ENCODE data around the gene RPL28.
A peak's percentile ranks its signal among the peaks of the same experiment; 100 is the strongest.
"Not testable (repeated sequence)": the region's sequence is repeated elsewhere in the genome, so short reads cannot be mapped to it uniquely, and the experiment has no call there.

The RPL28 gene

DNA sequence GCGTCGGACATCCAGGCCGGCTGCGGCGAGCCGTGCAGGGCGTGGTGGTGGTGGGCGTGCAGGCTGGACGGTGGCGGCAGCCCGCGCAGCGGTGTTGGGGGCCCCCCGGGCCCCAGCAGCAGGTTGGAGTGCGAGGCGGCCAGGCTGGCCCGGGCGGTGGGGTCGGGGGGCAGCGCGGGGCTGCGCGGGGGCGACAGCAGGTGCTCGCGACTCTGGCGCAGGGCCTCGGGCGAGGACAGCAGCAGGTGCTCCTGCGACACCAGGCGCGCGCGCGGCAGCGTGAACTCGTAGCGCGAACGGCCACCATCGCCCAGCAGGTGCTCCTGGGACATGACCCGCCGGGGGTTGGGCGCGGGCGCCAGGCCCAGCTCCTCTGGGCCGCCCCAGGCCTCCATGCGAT lies 47.6 kb downstream of the RPL28 start:
- no peak for DNase-seq

DNA sequence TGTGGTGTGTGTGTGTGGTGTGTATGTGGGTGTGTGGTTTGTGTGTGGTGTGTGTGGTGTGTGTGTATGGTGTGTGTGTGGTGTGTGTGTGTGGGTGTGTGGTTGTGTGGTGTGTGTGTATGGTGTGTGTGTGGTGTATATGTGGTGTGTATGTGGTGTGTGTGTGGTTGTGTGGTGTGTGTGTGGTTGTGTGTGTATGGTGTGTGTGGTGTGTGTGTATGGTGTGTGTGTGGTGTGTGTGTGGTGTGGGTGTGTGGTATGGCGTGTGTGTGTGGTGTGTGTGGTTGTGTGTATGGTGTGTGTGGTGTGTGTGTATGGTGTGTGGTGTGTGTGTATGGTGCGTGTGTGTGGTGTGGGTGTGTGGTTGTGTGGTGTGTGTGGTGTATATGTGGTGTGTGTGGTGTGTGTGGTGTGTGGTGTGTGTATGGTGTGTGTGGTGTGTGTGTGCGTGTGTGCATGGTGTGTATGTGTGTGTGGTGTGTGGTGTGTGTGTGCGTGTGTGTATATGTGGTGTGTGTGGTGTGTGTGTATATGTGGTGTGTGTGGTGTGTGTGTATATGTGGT lies 48.7 kb downstream of the RPL28 start:
- DNase-seq = no peak

DNA sequence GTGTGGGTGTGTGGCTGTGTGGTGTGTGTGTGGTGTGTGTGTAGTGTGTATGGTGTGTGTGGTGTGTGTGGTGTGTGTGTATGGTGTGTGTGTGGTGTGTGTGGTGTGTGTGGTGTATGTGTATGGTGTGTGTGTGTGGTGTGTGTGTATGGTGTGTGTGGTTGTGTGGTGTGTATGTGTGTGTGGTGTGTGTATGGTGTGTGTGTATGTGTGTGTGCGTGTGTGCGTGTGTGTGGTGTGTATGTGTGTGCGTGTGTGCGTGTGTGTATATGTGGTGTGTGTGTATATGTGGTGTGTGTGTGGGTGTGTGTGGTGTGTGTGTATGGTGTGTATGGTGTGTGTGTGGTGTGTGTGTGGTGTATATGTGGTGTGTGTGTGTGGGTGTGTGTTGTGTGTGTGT lies 49.3 kb downstream of the RPL28 start:
- DNase-seq = no peak

DNA sequence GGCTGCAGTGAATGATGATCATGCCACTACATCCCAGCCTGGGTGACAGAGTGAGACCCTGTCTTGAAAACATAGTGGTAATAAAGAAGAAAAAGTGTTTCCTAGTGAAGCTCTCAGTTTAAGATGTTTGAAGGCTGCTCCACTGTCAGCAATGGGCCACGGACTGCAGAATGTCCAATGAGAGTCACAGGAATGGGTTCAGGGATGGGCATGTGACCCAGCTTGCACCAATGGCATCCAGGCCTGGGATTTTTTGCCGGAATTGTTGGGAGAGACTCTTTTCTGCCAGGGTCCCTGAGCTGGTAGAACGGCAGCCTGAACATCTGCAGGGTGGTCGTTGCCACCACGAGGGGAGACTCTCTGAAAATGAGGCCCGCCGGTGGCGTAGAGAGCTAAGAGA lies 51.1 kb downstream of the RPL28 start:
- no peak for DNase-seq

DNA sequence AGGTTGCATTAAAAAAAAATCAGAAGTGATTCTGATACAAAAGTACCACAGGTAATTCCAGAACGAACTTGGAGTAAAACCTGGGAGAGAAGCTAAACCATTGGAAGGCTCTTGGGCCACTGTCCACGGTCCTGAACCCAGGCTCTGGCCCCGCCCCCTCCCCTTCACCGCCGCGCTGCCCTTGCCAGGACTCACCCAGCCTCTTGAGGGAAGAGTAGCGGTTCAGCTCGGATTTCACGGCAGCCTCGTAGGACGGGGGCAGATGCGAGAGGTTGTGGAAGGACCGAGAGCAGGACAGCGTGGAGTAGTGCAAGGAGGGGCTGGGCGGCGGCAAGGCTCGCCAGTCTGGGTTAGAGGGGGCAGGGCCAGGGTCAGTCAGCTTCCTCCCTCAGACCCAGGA lies 51.7 kb downstream of the RPL28 start:
- DNase-seq = peak; percentile 27 to 45

DNA sequence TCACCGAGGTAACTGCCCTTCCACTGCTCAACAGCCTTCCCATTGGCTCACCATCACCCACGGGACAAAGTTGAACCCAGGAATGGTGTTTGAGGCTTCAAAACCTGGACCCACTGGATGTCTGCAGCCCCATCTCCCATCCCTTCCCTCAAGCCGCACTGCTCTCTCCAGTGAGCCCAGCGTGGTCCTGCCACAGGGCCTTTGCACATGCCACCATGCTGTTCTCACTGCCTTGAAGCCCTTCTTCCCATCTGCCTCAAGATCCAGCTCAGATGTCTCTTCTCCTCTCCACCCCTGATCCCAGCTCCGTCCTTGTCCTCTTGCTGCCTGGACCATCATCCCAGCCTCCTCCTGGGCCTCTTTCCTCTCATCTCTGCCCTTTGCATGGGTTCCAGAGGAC lies 53.3 kb downstream of the RPL28 start:
- DNase-seq = no peak

DNA sequence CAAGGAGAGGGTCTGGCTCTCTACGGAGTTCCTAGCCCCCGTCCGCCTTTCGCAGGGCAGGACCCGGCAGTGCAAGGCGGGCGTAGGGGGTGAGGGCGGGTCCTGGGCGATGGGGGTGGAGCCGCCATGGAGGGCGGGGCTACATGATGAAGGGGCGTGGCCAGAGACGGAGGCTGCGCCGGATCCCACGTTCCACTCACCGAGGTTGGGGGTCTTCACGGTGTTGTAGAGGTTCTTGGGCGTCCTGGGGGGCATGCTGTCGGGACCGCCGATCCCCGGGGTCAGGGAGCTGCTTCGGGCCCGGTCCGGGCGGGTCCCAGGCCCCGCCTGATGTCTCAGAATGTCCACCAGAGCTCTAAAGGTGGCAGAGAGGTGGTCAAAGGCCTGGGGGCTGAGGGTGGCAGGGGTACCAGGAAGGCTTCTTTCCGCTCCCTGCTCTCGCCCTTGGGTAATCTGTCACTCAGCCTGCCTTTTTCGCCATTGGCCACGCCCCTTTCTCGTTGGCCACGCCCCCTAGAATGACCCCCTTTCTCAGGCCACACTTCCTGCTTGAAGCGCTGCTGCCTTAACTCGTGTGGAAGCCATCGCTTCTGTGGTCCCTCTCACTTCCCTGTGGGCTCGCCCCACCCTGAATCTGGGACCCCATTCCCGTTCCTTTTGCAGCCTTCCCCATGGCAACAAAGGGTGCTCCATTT lies 54.8 kb downstream of the RPL28 start:
- peak in 1 of 2 experiments; percentile 34 for DNase-seq

DNA sequence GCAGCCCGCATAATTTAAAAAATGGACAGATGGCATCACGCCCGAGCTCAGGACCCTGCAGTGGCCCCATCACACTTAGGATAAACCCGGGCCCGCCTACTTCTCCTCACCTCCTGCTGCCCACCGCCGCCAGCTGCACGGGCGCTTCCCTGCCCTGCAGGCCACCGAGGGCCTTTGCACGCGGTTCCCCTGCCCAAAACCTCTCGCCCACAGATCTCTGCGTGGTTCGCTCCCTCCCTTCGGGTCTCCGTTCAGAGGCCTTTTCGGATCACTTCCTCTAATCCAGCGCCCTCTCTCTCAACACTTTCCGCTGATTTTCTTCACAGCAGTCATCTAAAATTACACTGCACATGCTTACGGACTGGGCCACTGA lies 55.6 kb downstream of the RPL28 start:
- DNase-seq = no peak

DNA sequence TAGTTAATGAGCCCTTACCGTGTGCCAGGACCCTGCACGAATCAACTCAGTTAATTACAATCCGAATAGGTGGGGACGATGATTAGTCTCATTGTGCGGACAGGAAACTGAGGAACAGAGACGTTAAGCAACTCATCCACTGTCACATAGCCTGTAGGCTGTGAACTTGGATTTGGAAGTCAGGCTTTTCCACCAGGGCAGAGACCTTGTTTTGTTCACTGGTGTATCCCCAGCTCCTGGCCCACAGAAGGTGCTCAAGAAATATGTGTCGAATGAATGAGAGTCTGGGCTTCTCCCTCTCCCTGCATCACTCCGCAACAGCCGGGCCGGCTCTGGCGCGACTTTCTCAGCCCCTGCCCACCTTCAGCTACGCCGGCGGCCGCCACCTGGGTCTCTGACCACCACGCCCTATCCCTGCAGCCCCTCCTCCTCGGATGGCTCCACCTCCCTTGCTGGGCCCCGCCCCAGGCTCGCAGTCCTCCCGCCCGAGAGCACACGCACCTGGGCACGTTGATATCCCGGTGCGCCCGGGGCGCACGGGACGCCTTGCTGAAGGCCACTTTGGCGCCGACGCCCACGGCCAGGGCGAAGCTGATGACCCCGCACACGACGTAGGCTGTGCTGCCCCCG lies 56.1 kb downstream of the RPL28 start:
- DNase-seq = peak; percentile 31 to 44

DNA sequence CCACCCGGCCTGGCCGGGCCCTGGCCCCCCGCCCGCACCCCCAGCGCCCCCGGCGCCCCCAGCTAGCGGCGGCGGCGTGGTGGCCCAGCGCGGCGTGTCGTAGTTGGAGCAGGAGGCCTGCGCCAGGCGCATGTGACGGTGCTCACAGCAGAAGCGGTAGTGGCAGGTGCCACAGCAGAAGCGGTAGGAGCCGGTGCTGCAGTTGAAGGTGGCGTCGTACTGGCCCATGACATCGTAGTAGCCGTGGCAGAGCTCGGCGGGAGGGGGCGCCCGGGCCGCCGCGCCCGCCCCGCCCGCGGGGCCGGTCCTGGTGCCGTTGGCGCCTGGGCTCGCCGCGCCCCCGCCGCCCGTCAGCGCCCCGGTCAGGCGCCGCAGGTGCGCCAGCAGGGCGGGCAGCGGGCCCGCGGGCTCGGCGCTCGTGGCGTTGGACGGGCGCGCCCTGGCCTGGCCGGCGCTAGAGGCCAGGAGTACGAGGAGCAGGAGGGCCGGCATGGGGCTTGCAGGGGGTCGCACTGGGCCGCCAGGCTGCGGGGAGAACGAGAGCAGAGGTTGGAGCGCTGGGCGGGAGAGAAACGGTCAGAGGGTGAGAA lies 56.7 kb downstream of the RPL28 start:
- DNase-seq = no peak

DNA sequence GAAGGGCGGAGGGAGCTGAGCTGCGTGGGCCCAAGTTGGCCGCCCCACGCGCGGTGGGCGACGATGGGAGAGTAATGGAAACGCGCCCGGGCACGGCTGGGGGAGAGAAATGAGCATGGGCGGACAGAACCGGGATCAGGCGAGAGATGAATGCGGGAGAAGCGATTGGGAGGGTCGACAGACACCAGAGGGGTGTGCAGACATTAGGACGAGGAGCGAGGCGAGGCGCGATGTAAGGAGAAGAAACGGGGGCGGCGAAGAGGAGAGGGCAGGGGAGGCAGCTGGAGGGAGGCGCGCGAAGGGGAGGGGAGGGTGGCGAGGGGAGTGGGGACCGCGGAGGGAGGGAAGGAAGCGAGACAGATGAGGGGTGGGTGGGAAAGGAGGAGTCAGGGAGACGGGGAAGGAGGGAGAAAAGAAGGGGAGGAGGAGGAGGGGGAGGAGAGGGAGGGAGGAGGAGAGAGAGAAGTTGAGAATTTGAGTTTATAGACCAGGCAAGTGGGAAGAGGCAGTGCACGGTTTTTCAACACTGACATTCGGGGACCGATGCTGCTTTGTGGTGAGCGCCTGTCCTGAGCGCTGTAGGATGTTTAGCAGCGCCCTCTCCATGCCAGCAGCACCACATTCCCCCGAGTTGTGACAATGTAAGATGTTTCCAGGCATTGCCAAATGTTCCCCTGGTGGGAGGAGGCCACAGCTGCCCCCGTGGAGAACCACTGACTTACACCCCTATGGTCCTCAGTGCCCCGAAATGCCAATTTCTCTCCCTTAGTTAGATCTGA lies 57.5 kb downstream of the RPL28 start, which contains the start of gene SHISA7:
TSS of gene SHISA7 (minus strand) at position 256 of the 779 bp plus-strand sequence. CDS start 437 bp downstream, outside the sequence.
- DNase-seq = no peak

DNA sequence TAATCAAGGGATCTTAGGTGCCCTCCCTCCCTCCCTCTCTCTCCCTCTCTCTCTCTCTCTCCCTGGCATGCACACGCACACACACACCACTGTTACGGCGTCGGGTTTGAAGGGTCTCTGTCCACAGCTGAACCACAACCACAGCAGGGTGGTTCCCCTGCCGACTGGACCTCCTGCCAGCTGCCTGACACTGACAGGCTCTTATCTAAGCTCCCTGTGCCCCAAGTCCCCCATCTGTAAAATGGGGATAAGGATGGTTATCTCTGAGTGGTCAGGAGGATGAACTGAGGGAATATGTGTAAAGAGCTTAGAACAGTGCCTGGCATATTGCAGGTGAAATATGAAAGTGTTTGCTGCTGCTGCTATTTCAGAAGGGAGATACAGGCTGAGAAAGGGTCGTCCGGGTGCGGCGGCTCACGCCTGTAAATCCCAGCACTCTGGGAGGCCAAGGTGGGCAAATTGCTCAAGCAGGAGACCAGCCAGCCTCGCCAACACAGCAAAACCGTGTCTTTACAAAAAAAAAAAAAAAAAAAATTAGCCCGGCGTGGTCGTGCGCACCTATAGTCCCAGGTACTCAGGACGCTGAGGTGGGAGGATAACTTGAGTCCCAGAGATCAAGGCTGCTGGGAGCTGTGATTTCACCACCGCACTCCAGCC lies 58.2 kb downstream of the RPL28 start:
- DNase-seq = no peak

DNA sequence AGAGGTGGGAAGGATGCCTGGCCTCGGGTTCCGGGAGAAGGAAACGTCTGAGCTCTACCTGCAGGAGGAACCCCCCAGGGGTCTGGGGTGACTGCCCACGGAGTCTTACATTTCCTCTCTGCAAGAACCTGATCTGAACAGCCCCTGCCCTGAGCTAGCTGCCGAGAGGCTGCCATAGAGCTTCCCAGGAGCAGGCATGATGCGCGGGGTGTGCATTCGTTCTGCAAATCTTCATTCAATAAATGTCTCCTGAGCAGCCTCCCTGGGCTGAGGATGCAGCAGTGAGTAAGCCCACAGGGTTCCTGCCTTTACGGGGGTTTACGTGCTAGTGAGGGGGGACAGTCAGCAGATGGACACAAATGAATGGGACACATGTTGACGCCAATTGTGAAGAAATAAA lies 58.9 kb downstream of the RPL28 start:
- no peak for DNase-seq

DNA sequence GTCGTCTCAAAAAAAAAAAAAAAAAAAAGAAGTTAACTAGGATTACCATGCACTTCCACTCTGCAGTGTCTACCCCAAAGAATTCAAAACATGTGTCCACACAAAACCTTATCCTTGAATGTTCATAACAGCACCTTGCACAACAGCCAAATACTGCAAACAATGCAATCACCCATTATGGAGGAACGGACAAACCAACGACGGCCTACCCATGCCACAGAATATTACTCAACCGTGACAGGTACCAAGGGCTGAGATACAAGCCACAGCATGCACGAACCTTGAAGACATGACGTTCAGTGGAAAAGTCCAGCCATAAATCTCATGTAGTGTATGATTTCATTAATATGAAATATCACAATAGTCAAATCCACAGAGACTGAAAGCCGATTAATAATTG lies 60.3 kb downstream of the RPL28 start:
- no peak for DNase-seq

DNA sequence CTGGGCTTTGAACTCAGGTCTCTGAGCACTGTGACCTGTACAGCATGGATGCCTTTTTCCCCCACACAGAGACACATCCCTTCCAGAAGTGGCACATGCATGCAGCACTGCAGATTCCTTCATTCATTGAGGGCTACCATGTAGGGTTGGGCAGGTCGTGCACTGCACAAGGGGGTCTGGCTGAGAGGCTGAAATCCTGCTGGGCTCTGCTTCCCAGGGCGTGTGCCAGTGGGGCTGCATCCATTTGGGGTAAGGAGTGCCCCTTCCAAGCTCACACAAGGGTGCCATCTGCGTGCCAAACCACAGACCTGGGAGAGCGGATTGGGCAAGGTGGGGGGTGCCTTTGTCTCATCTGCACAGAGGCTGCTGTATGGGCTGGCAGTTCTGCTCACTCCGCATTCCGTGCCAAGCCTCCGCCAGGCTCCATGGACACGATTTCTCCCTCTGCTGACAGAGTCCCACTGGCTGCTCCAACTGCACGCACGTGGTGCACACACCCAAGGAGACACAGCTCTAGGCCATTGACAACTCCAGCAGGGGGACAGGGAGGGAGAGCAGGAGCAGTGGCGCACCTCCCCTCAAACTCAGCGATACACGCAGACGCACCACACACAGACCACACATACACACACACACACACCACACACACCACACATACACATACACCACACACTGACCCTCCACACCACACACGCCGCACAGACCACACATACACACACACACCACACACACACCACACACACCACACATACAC lies 61.9 kb downstream of the RPL28 start:
- no peak for DNase-seq

DNA sequence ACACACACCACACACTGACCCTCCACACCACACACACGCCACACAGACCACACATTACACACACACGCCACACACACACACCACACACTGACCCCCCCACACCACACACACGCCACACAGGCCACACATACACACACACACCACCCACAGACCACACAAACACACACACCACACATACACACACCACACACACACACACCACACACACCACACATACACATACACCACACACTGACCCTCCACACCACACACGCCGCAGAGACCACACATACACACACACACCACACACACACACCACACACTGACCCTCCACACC lies 62.4 kb downstream of the RPL28 start:
- not testable (repeated sequence) for DNase-seq

DNA sequence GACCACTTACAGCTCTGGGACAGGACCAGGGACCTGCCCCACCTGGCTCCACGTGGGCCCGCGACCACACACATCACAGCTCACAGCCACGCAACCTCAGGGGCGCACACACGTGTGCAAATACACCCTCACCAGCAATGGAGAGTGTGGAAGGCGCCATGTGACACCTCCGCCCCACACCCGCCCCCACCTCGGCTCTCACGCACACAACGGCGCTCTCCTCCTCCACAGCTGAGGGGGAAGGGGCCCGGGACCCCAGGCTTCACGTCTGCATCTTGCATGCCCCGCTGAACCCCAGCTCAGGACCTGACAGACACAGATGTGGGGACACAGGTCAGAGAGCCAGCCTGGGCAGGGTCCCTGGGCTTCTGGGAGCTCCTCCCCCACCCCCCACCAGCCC lies 63.7 kb downstream of the RPL28 start:
- no peak for DNase-seq

DNA sequence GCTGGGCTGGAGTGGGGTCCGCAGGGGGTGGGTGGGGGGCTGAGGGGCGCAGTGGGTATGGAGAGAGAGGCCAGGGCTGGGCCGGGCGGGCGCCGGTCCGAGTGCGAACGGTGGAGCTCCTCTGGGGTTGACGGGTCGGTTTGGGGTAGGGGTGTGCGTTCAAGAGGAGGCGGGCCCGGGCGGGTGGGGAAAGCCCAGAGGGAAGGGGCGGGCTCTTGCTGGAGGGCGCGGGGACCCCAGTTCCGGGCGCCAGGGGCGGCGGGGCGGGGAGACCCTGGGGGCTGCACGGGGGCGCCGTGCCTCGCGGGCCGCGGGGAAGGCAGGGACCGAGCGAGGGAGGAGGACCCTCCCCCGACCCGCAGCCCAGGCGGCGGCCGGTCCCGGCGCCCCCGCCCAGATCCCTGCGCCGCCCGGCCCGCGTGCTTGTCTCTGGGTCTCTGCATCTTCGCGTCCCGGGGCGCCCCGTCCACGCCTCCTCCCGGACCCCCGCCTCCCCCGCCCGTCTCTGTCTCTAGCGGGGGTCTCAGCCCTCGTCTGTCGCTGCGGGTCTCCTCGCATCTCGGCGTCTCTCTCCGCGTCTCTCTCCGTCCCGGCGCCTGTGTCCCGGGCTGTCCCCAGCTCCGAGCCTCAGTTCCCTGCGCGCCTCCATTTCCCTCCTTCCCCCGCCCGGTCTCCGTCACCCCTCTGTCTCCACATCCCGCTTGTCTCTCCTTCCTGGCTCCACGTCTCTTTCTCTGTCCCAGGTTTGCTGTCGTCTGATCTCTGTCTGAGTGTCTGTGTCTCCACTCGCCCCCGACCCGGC lies 65.6 kb downstream of the RPL28 start:
- no peak for DNase-seq

DNA sequence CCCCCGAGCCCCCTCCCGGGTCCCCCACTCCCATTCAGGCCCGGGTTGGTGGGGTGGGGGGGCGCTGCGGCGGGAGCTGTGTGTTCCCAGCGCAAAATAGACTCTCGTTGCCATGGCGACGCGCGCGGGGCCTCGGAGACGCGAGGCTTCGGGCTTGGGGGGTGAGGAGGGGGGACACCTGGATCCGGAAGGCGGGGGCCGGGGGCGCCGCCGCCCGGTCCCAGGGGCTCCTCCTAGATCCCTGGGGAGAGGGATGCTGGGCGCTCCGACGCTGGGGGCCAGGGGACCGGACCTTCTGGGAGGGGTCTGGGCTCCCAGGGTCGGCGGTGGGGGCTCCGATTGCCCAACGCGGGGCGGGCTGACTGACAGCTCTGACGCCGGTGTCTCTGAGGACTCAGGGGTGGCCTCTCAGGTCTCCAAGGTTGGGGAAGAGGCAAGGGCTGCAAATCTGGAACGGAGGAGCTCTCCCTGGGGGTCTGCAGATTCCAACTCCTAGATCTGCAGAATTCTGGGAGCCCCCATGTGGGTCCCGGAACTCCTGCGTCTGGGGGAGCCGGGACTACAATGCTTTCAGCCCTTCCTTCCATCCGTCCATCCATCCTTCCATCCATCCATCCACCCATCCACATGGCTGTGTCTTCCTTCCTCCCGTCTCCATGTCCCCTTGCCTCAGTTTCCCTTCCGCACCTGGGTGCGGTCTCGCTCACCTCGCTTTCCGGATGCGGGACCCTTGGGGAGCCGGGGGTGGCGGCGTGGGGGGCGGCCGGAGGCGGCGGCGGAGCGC lies 66.4 kb downstream of the RPL28 start:
- no peak for DNase-seq

Measured in activated CD4-positive, alpha-beta T cell treated with anti-CD3 and anti-CD28 coated beads, Interleukin-2, amount 50 U/mL, for 48 hours (primary cell).